Measurements from ENCODE around the gene BARHL2.

DNA sequence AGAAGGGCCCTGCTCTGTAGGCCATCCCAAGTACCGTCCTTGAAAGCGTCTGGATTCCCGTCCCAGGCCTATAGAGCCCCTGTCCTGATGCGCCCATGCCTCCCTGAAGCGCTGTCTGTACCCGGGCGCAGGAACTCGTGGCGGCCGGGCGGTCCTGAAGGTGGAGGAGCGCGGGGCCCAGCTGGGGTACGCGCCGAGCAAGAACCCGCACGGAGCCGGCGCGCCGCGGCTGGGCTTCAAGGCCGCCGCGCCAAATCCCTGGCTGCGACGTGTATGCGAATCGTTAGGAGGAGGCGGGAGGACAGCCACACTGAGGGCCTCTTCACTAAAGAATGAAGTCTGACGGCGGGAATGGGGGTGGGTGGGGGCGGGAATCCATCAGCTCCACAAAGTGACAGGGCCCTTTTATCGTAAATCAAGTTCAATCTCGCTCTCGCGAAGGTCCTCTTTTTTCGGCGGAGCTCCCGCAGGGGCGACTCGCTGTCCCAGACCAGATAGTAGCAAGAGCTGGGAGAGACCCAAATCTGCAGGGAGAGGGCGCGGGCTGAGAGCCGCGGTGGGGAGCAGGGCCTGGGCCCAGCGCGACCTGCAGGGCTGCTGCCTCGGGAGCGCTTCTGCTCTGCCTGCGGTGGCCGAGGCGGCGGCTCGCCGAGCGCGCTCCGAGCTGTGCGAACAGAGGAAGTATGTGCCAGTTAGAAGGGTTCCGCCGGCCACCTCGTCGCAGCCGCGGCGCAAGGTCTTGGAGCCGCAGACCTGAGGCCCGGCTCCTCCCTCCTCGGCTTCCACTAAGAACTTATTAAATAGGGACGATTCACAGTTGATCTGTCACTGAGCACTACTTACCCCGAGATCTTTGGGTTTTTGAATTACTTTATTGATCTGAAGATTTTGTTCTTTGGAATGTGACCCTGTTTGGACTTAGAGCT lies 10.4 kb downstream of the BARHL2 start:
- TF ChIP-seq BHLHE40 (IDR thresholded peaks at IDR 0.05; ENCODE audit: borderline replicate concordance) (no peak), ARNT (IDR thresholded peaks at IDR 0.05) (no peak), SP1 (IDR thresholded peaks at IDR 0.05) (no peak), SUZ12 (IDR thresholded peaks at IDR 0.05) (no peak), CTBP1 (IDR thresholded peaks at IDR 0.05; ENCODE audit: borderline replicate concordance) (no peak), TARDBP (IDR thresholded peaks at IDR 0.05) (no peak)
